GM12865 (cell line): ENCODE data around the gene ANKRD44.

Experiments used
- DNase-seq: peaks from one replicate; pipeline ENCODE4 v3.0.0; 2010; ENCODE audit warnings: low read depth
- H3K4me3 ChIP-seq: 2 replicates; pipeline ENCODE4 v1.5.1; 2011; ENCODE audit warnings: mild to moderate bottlenecking, low read depth, low read length, control low read depth
- CTCF ChIP-seq: IDR thresholded peaks from 2 replicates; pipeline ENCODE4 v1.5.1; 2011; ENCODE audit warnings: low read length, control low read depth, low read depth, inconsistent platforms; ENCODE audit not compliant: insufficient read depth; ENCODE audit errors: missing control alignments

Gene ANKRD44

GRCh38 chr2:197306024-197306695 is 4.4 kb downstream of the ANKRD44 start:
- H3K4me3 ChIP-seq: peak overlapping the region; percentile 91
- peak; percentile 60 for DNase-seq
- no peak for TF ChIP-seq CTCF

- TF ChIP-seq CTCF: no peak
- H3K4me3 ChIP-seq: peak overlapping the region; percentile 91
- peak; percentile 63 for DNase-seq
These were observed 6.0 kb downstream of the ANKRD44 start for GRCh38 chr2:197304556-197305011.

- TF ChIP-seq CTCF: no peak
- DNase-seq: no peak
- H3K4me3 ChIP-seq: no peak overlapping the region
These were observed 10.4 kb downstream of the ANKRD44 start for GRCh38 chr2:197300139-197300538.

- no peak for TF ChIP-seq CTCF
These were observed 12.0 kb downstream of the ANKRD44 start for GRCh38 chr2:197298609-197299008.

GRCh38 chr2:197297772-197298318 is 12.7 kb downstream of the ANKRD44 start:
- no peak for TF ChIP-seq CTCF
- peak; percentile 60 for DNase-seq
- peak overlapping the region; percentile 31 for H3K4me3 ChIP-seq

More at GRCh38 chr2:197298609-197299008, 12.0 kb downstream of the ANKRD44 start:
- peak; percentile 45 for DNase-seq
- no peak overlapping the region for H3K4me3 ChIP-seq

GRCh38 chr2:197297266-197297665 is 13.3 kb downstream of the ANKRD44 start:
- peak overlapping the region; percentile 31 for H3K4me3 ChIP-seq
- no peak for DNase-seq
- TF ChIP-seq CTCF: no peak
